Stomach (tissue), 4 donors: ENCODE results near the gene VPS54.

ENCODE experiments used
- EP300 ChIP-seq: sonication (generic); formaldehyde crosslinking; IDR thresholded peaks from one replicate; pipeline ENCODE4 v1.6.1; 2017; ENCODE audit warnings: antibody characterized with exemption
- POLR2A ChIP-seq, 4 donors: fragments of 450-650 bp; IDR thresholded peaks; one replicate each; pipeline ENCODE4 v1.6.1; 2016; ENCODE audit warnings: antibody characterized with exemption in 4 of 4, control low read depth in 2 of 4, mild to moderate bottlenecking in 1 of 4, moderate library complexity in 1 of 4
- POLR2AphosphoS5 ChIP-seq, 3 donors: sonication (generic); formaldehyde crosslinking; IDR thresholded peaks; one replicate each; pipeline ENCODE4 v1.6.1; 2016; ENCODE audit warnings: antibody characterized with exemption in 3 of 3
- TF ChIP-seq, protein P1 (sequence below), 7 experiments: fragments of 450-650 bp in 4 of 7; fragments of 200-600 bp in 3 of 7; sonication (generic) in 3 of 7; IDR thresholded peaks; one replicate each; pipeline ENCODE4 v1.5.1; 2016 to 2019; ENCODE audit warnings: antibody characterized with exemption in 7 of 7, control low read depth in 2 of 7, mild to moderate bottlenecking in 1 of 7

DNA sequence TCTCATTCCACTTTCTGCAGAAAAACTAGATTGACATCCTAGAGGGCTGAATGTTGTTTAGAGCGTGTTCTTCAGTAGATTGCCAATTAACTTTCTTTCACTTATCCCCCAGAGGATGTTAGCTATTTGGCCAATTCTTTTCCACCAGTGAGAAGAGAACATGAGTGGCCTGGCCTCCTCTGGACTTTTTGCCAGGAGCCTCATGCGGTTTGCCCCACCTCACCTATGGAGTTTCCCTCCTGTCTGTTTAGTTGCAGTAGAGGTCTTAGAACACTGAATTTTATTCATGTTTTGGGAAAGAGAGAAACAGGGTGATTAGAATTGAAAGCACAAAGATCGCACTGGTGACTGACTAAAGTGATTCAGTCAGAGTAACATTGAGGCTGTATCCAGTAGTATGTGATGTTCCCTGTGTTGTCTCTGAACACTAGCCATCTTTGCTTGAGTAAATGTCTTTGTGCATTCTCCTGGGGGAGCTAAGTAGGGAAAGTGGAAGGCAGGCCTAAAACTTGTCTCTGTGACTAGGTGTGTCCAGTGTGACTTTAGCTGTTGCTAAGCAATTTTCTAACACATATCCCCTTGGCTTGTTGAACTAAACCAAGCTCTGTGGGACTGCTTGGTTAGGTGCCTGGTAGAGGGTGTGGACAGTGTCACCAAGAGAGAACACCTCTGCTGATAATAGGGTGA, 143.5 kb downstream of the VPS54 start:
- TF ChIP-seq, protein P1, sequence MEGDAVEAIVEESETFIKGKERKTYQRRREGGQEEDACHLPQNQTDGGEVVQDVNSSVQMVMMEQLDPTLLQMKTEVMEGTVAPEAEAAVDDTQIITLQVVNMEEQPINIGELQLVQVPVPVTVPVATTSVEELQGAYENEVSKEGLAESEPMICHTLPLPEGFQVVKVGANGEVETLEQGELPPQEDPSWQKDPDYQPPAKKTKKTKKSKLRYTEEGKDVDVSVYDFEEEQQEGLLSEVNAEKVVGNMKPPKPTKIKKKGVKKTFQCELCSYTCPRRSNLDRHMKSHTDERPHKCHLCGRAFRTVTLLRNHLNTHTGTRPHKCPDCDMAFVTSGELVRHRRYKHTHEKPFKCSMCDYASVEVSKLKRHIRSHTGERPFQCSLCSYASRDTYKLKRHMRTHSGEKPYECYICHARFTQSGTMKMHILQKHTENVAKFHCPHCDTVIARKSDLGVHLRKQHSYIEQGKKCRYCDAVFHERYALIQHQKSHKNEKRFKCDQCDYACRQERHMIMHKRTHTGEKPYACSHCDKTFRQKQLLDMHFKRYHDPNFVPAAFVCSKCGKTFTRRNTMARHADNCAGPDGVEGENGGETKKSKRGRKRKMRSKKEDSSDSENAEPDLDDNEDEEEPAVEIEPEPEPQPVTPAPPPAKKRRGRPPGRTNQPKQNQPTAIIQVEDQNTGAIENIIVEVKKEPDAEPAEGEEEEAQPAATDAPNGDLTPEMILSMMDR (IDR thresholded peaks at IDR 0.05): no peak
- TF ChIP-seq EP300 (no peak), POLR2A (IDR thresholded peaks at IDR 0.05) (no peak), POLR2AphosphoS5 (IDR thresholded peaks at IDR 0.05) (no peak)
